WTC11 (cell line): Measurements from ENCODE around the gene CRB1. TPM values are rescaled to one million over a fixed set of nuclear protein-coding genes. Genes with fewer than 3 reads are reported as not detected.

Experiments used
- ATAC-seq: fragments of 200-7000 bp; cut with Tn5 transposase; 2 replicates; pipeline ENCODE4 v1.10.0; 2021; ENCODE audit warnings: mild to moderate bottlenecking, moderate library complexity
- CTCF ChIA-PET: fragments of 300-600 bp; sonication (Branson Sonifier 250); formaldehyde crosslinking; loops from one replicate; lab custom pipeline; 2021; ENCODE audit warnings: antibody characterized with exemption; lab: Charles Lee
- POLR2A ChIA-PET: fragments of 350-600 bp; sonication (Branson Sonifier 250); formaldehyde crosslinking; loops from one replicate; lab custom pipeline; 2021; ENCODE audit warnings: antibody characterized with exemption; lab: Charles Lee
- DNase-seq: peaks from one replicate; pipeline ENCODE4 v3.0.0; 2021; ENCODE audit warnings: low spot score
- H3K27ac Mint-ChIP-seq: 2 replicates; pipeline ENCODE4 v1.8.0; 2021; ENCODE audit warnings: mixed read lengths
- H3K27me3 Mint-ChIP-seq: 2 replicates; pipeline ENCODE4 v1.8.0; 2021; ENCODE audit warnings: low read depth, mild to moderate bottlenecking, moderate library complexity, mixed read lengths
- H3K36me3 Mint-ChIP-seq: 2 replicates; pipeline ENCODE4 v1.8.0; 2021; ENCODE audit warnings: mixed read lengths
- H3K4me1 Mint-ChIP-seq: 2 replicates; pipeline ENCODE4 v1.8.0; 2022; ENCODE audit warnings: mixed read lengths
- H3K4me3 Mint-ChIP-seq: 2 replicates; pipeline ENCODE4 v1.8.0; 2021; ENCODE audit warnings: mild to moderate bottlenecking, moderate library complexity, mixed read lengths
- H3K9me3 Mint-ChIP-seq: 2 replicates; pipeline ENCODE4 v1.8.0; 2021; ENCODE audit warnings: mixed read lengths
- AR ChIP-seq: fragments of 250-450 bp; sonication (Bioruptor Pico); IDR thresholded peaks from 2 replicates; pipeline ENCODE4 v1.9.0; 2021; ENCODE audit warnings: mild to moderate bottlenecking
- ATF3 ChIP-seq: sonication (generic); formaldehyde crosslinking; conservative IDR thresholded peaks from 2 replicates; pipeline ENCODE4 v1.8.1; 2022; ENCODE audit warnings: mild to moderate bottlenecking, missing genetic modification reagents
- ATF6 ChIP-seq: sonication (generic); formaldehyde crosslinking; IDR thresholded peaks from 2 replicates; pipeline ENCODE4 v1.8.1; 2023; ENCODE audit warnings: mild to moderate bottlenecking, missing genetic modification reagents
- CREB1 ChIP-seq: sonication (generic); formaldehyde crosslinking; IDR thresholded peaks from 2 replicates; pipeline ENCODE4 v1.8.0; 2023; ENCODE audit warnings: mild to moderate bottlenecking, missing genetic modification reagents
- CTCF ChIP-seq: fragments of 200-600 bp; IDR thresholded peaks from 2 replicates; pipeline ENCODE4 v1.8.0; 2022; ENCODE audit warnings: antibody characterized with exemption
- E2F1 ChIP-seq: sonication (generic); formaldehyde crosslinking; IDR thresholded peaks from 2 replicates; pipeline ENCODE4 v1.8.0; 2022; ENCODE audit warnings: mild to moderate bottlenecking, missing genetic modification reagents
- FOXJ3 ChIP-seq: sonication (generic); formaldehyde crosslinking; IDR thresholded peaks from 2 replicates; pipeline ENCODE4 v1.9.0; 2021; ENCODE audit warnings: missing genetic modification reagents, mild to moderate bottlenecking, borderline replicate concordance
- GABPB1 ChIP-seq: sonication (generic); formaldehyde crosslinking; IDR thresholded peaks from 2 replicates; pipeline ENCODE4 v1.8.1; 2023; ENCODE audit warnings: mild to moderate bottlenecking, missing genetic modification reagents
- GTF2I ChIP-seq: fragments of 250-450 bp; sonication (Bioruptor Pico); conservative IDR thresholded peaks from 2 replicates; pipeline ENCODE4 v1.4.0; 2021; ENCODE audit warnings: mild to moderate bottlenecking
- HMGXB4 ChIP-seq: sonication (generic); formaldehyde crosslinking; IDR thresholded peaks from 2 replicates; pipeline ENCODE4 v1.8.1; 2023; ENCODE audit warnings: mild to moderate bottlenecking, moderate library complexity, missing genetic modification reagents
- NFATC4 ChIP-seq: fragments of 250-450 bp; sonication (Bioruptor Pico); IDR thresholded peaks from 2 replicates; pipeline ENCODE4 v1.9.0; 2021; ENCODE audit warnings: mild to moderate bottlenecking
- NFE2L1 ChIP-seq: sonication (generic); formaldehyde crosslinking; IDR thresholded peaks from 2 replicates; pipeline ENCODE4 v1.8.1; 2023; ENCODE audit warnings: missing genetic modification reagents
- PREB ChIP-seq: sonication (generic); formaldehyde crosslinking; IDR thresholded peaks from 2 replicates; pipeline ENCODE4 v1.8.1; 2022; ENCODE audit warnings: mild to moderate bottlenecking, missing genetic modification reagents, moderate library complexity, borderline replicate concordance
- RELA ChIP-seq: sonication (generic); formaldehyde crosslinking; IDR thresholded peaks from 2 replicates; pipeline ENCODE4 v1.8.1; 2022; ENCODE audit warnings: missing genetic modification reagents, mild to moderate bottlenecking, borderline replicate concordance
- SMAD3 ChIP-seq: sonication (generic); formaldehyde crosslinking; IDR thresholded peaks from 2 replicates; pipeline ENCODE4 v1.8.0; 2022; ENCODE audit warnings: missing genetic modification reagents, mild to moderate bottlenecking, borderline replicate concordance
- STAT6 ChIP-seq: sonication (generic); formaldehyde crosslinking; conservative IDR thresholded peaks from 2 replicates; pipeline ENCODE4 v1.8.1; 2023; ENCODE audit warnings: mild to moderate bottlenecking, low read depth, missing genetic modification reagents, moderate library complexity
- TEAD1 ChIP-seq: sonication (generic); formaldehyde crosslinking; IDR thresholded peaks from 2 replicates; pipeline ENCODE4 v1.8.0; 2022; ENCODE audit warnings: mild to moderate bottlenecking, missing genetic modification reagents
- ZNF671 ChIP-seq: fragments of 250-450 bp; sonication (Bioruptor Pico); IDR thresholded peaks from 2 replicates; pipeline ENCODE4 v1.8.0; 2021; ENCODE audit warnings: mild to moderate bottlenecking
- ZSCAN18 ChIP-seq: fragments of 250-450 bp; sonication (Bioruptor Pico); IDR thresholded peaks from 2 replicates; pipeline ENCODE4 v2.1.2; 2022; ENCODE audit warnings: mild to moderate bottlenecking, moderate library complexity
- total RNA-seq: library from RNA; stranded (reverse); gene quantifications from 3 replicates; pipeline ENCODE4 v1.2.3, GENCODE V29; 2021

The CRB1 gene
- total RNA-seq, 1 experiment from 2014 or later: 0.11 TPM

GRCh38 chr1:197311081-197311480, 43.0 kb downstream of the CRB1 start:
- TF ChIP-seq PREB: no peak
- no peak for TF ChIP-seq GTF2I
- TF ChIP-seq SMAD3 (CRISPR knock-in tag): no peak
- no peak for TF ChIP-seq NFATC4 (CRISPR knock-in tag)
- no peak for TF ChIP-seq ZNF671 (CRISPR knock-in tag)
- no peak for TF ChIP-seq RELA
- no peak for TF ChIP-seq FOXJ3 (CRISPR knock-in tag)
- TF ChIP-seq, all 79 proteins: peak for 0
- H3K27me3 Mint-ChIP-seq: no peaks in the 10 kb centered on the region
- POLR2A ChIA-PET: no interaction called here
- H3K4me3 Mint-ChIP-seq: no peak overlapping the region
- CTCF ChIA-PET: no interaction called here
- H3K9me3 Mint-ChIP-seq: no peaks in the 10 kb centered on the region
- no peak overlapping the region for H3K27ac Mint-ChIP-seq
- ATAC-seq (no peak), DNase-seq (no peak)
- no peaks in the 10 kb centered on the region for H3K36me3 Mint-ChIP-seq
- H3K4me1 Mint-ChIP-seq: peaks cover 7% of the 10 kb centered on the region

- Mint-ChIP-seq H3K4me1 (0 out of 2 replicates have a peak, but pooled peaks cover 4% of the 10 kb centered on the region), H3K9me3 (no peaks in the 10 kb centered on the region), H3K4me3 (no peak overlapping the region), H3K36me3 (no peaks in the 10 kb centered on the region), H3K27me3 (no peaks in the 10 kb centered on the region), H3K27ac (no peak overlapping the region)
- DNase-seq: no peak
- ChIA-PET CTCF (no interaction called here), POLR2A (no interaction called here)
- ATAC-seq: no peak
- no peak for TF ChIP-seq ATF3
- no peak for TF ChIP-seq E2F1 (CRISPR knock-in tag)
- TF ChIP-seq ATF6 (CRISPR knock-in tag): no peak
- TF ChIP-seq NFE2L1 (CRISPR knock-in tag): no peak
- no peak for TF ChIP-seq AR (CRISPR knock-in tag)
- no peak for TF ChIP-seq SMAD3 (CRISPR knock-in tag)
- TF ChIP-seq ZSCAN18 (CRISPR knock-in tag): no peak
- no peak for TF ChIP-seq HMGXB4 (CRISPR knock-in tag)
- no peak for TF ChIP-seq CTCF
- TF ChIP-seq GABPB1: no peak
- no peak for TF ChIP-seq TEAD1
- TF ChIP-seq STAT6 (CRISPR knock-in tag): no peak
- no peak for TF ChIP-seq CREB1
Measured at GRCh38 chr1:197312163-197312562, 44.1 kb downstream of the CRB1 start.
